HCT116 (cell line): ENCODE measurements around the gene GPR39. TPM values are rescaled to one million over a fixed set of nuclear protein-coding genes. Genes with fewer than 3 reads are reported as not detected.

ENCODE experiments used
- ATAC-seq: fragments of 200-7000 bp; cut with Tn5 transposase; 2 replicates; pipeline ENCODE4 v1.9.1; 2020; ENCODE audit warnings: mild to moderate bottlenecking, moderate library complexity
- BruUV-seq: library from RNA; stranded (reverse); fragments of 400-500 nt; replicated peaks from 2 replicates; lab custom pipeline; 2021; lab: Mats Ljungman, UMichigan
- CTCF ChIA-PET: fragments of 300-600 bp; sonication (Branson Sonifier 250); formaldehyde crosslinking; loops from one replicate; lab custom pipeline; 2021; ENCODE audit warnings: antibody characterized with exemption; lab: Charles Lee
- POLR2A ChIA-PET: fragments of 300-600, 350-600 bp; sonication (Branson Sonifier 250); formaldehyde crosslinking; loops from one replicate; lab custom pipeline; 2021; ENCODE audit warnings: antibody characterized with exemption; lab: Charles Lee
- RAD21 ChIA-PET, 2 experiments: fragments of 300-600 bp; sonication (Branson Sonifier 250); formaldehyde crosslinking; loops; one replicate each; lab custom pipeline; 2023; ENCODE audit warnings: low total read pairs in 2 of 2; ENCODE audit not compliant: uncharacterized antibody in 2 of 2, unreplicated experiment in 2 of 2, low non-redundant PET in 1 of 2; lab: Charles Lee
- DNase-seq: peaks from one replicate; pipeline ENCODE4 v3.0.0-alpha.2; 2010; ENCODE audit warnings: low read depth, low spot score
- H2AFZ ChIP-seq: fragments of 200-600 bp; shearing (Covaris generic), sonication (generic); 2 replicates; pipeline ENCODE4 v1.6.1; 2017; ENCODE audit warnings: low read depth, mixed run types, mixed read lengths, antibody characterized with exemption, low read length; ENCODE audit not compliant: poor library complexity, severe bottlenecking
- H3K27ac ChIP-seq: 2 replicates; pipeline ENCODE4 v1.5.1; 2012; ENCODE audit warnings: low read depth, low read length
- H3K27me3 ChIP-seq: fragments of 200-600 bp; sonication (generic); 2 replicates; pipeline ENCODE4 v1.6.1; 2016; ENCODE audit warnings: mixed run types, low read length, mixed read lengths; ENCODE audit not compliant: insufficient read depth
- H3K36me3 ChIP-seq, 2 experiments: fragments of 200-500 bp in 1 of 2; fragments of 200-600 bp in 1 of 2; sonication (Bioruptor generic) in 1 of 2; sonication (generic) in 1 of 2; 2 replicates each; pipeline versions ENCODE4 v1.5.1 to v1.6.1; 2014 to 2016; ENCODE audit warnings: low read length in 2 of 2, inconsistent platforms in 1 of 2, mixed read lengths in 1 of 2, mixed run types in 1 of 2; ENCODE audit not compliant: insufficient read depth in 2 of 2, control insufficient read depth in 1 of 2
- H3K4me1 ChIP-seq, 2 experiments: fragments of 200-600 bp in 1 of 2; sonication (generic) in 1 of 2; 2 replicates each; pipeline versions ENCODE4 v1.5.1 to v1.6.1; 2012 to 2017; ENCODE audit warnings: low read length in 2 of 2, inconsistent platforms in 1 of 2, mild to moderate bottlenecking in 1 of 2, mixed read lengths in 1 of 2, mixed run types in 1 of 2, moderate library complexity in 1 of 2; ENCODE audit not compliant: insufficient read depth in 2 of 2, control insufficient read depth in 1 of 2
- H3K4me2 ChIP-seq: fragments of 200-600 bp; sonication (generic); 2 replicates; pipeline ENCODE4 v1.6.1; 2017; ENCODE audit warnings: mixed run types, low read length, mixed read lengths
- H3K4me3 ChIP-seq, 2 experiments: fragments of 200-600 bp in 1 of 2; sonication (generic) in 1 of 2; replicated peaks in 1 of 2; 2 replicates each; pipeline ENCODE4 v1.5.1; 2011 to 2016; ENCODE audit warnings: low read length in 2 of 2, control low read depth in 1 of 2, low read depth in 1 of 2, mild to moderate bottlenecking in 1 of 2, mixed read lengths in 1 of 2, mixed run types in 1 of 2
- H3K79me2 ChIP-seq: fragments of 200-600 bp; sonication (generic); 2 replicates; pipeline ENCODE4 v1.6.1; 2017; ENCODE audit warnings: mild to moderate bottlenecking, mixed run types, low read length, moderate library complexity, mixed read lengths; ENCODE audit not compliant: insufficient read depth
- H3K9ac ChIP-seq: fragments of 200-600 bp; sonication (generic); 2 replicates; pipeline ENCODE4 v1.6.1; 2016; ENCODE audit warnings: low read length, mixed read lengths
- H3K9me2 ChIP-seq: fragments of 200-600 bp; sonication (generic), shearing (Covaris generic); 2 replicates; pipeline ENCODE4 v1.6.1; 2017; ENCODE audit warnings: mixed run types, mild to moderate bottlenecking, moderate library complexity; ENCODE audit not compliant: insufficient read depth
- H3K9me3 ChIP-seq, 2 experiments: fragments of 200-500 bp in 1 of 2; fragments of 200-600 bp in 1 of 2; sonication (Bioruptor generic) in 1 of 2; sonication (generic) in 1 of 2; 2 replicates each; pipeline ENCODE4 v1.6.1; 2014 to 2017; ENCODE audit warnings: low read length in 2 of 2, mixed read lengths in 2 of 2, inconsistent platforms in 1 of 2, low read depth in 1 of 2, mild to moderate bottlenecking in 1 of 2, mixed run types in 1 of 2, moderate library complexity in 1 of 2; ENCODE audit not compliant: control insufficient read depth in 1 of 2, insufficient read depth in 1 of 2
- H4K20me1 ChIP-seq: fragments of 200-600 bp; sonication (generic), shearing (Covaris generic); 2 replicates; pipeline ENCODE4 v1.6.1; 2017; ENCODE audit warnings: mixed run types, mild to moderate bottlenecking, moderate library complexity; ENCODE audit not compliant: insufficient read depth
- CBX3 ChIP-seq: IDR thresholded peaks from 2 replicates; pipeline ENCODE4 v1.6.1; 2012; ENCODE audit warnings: low read depth
- EZH2 ChIP-seq: fragments of 200-600 bp; sonication (generic); IDR thresholded peaks from 2 replicates; pipeline ENCODE4 v1.6.1; 2017; ENCODE audit warnings: antibody characterized with exemption, mixed run types
- EZH2phosphoT487 ChIP-seq: fragments of 200-600 bp; IDR thresholded peaks from 2 replicates; pipeline ENCODE4 v1.6.1; 2018; ENCODE audit warnings: antibody characterized with exemption, borderline replicate concordance
- JUND ChIP-seq: IDR thresholded peaks from 2 replicates; pipeline ENCODE4 v1.6.1; 2012
- POLR2A ChIP-seq: IDR thresholded peaks from 2 replicates; pipeline ENCODE4 v1.7.0; 2011; ENCODE audit warnings: borderline replicate concordance; ENCODE audit not compliant: insufficient read depth, insufficient read length; ENCODE audit errors: extremely low read depth
- RAD21 ChIP-seq: IDR thresholded peaks from 2 replicates; pipeline ENCODE4 v1.6.1; 2012; ENCODE audit warnings: low read depth, mild to moderate bottlenecking
- SIN3A ChIP-seq: IDR thresholded peaks from 2 replicates; pipeline ENCODE4 v1.6.1; 2012; ENCODE audit warnings: low read depth
- SP1 ChIP-seq: IDR thresholded peaks from 2 replicates; pipeline ENCODE4 v1.6.1; 2012; ENCODE audit warnings: low read depth
- TCF7L2 ChIP-seq: IDR thresholded peaks from 2 replicates; pipeline ENCODE4 v1.7.0; 2011; ENCODE audit warnings: borderline replicate concordance, inconsistent platforms; ENCODE audit not compliant: insufficient read depth, insufficient read length; ENCODE audit errors: extremely low read depth
- ZFX ChIP-seq: fragments of 450-650 bp; IDR thresholded peaks from 2 replicates; pipeline ENCODE4 v1.6.1; 2017
- intact Hi-C: fragments of 100-400 bp; cut with micrococcal nuclease; formaldehyde crosslinking; loops from 2 replicates; pipeline ENCODE4 v1.10.0; 2022
- total RNA-seq: library from RNA; stranded (reverse); gene quantifications from one replicate; pipeline ENCODE4 v1.2.1, GENCODE V29; 2021; ENCODE audit not compliant: unreplicated experiment
- TF ChIP-seq, protein P1 (sequence below): IDR thresholded peaks from 2 replicates; pipeline ENCODE4 v1.6.1; 2012

GPR39 gene
- total RNA-seq, 1 experiment from 2014 or later = 5.1 TPM

- Histone ChIP-seq H3K9me2 (no peaks in the 10 kb centered on the region), H3K9me3 (no peaks in the 10 kb centered on the region), H3K79me2 (no peaks in the 10 kb centered on the region), H3K27ac (no peak overlapping the region), H2AFZ (no peak overlapping the region), H3K9ac (no peak overlapping the region), H3K27me3 (no peaks in the 10 kb centered on the region), H4K20me1 (no peaks in the 10 kb centered on the region), H3K36me3 (no peaks in the 10 kb centered on the region), H3K4me2 (no peak overlapping the region), H3K4me3 (no peak overlapping the region), H3K4me1 (no peaks in the 10 kb centered on the region)
- CTCF ChIA-PET = no interaction called here
- no TSS peak for BruUV-seq
- intact Hi-C loops = no loop called here
- DNase-seq (no peak), ATAC-seq (no peak)
- TF ChIP-seq EZH2phosphoT487 (no peak), SP1 (no peak), SIN3A (no peak), RAD21 (no peak), ZFX (no peak), CBX3 (no peak), JUND (no peak), POLR2A (no peak), TCF7L2 (no peak)
- TF ChIP-seq, protein P1, sequence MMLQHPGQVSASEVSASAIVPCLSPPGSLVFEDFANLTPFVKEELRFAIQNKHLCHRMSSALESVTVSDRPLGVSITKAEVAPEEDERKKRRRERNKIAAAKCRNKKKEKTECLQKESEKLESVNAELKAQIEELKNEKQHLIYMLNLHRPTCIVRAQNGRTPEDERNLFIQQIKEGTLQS = no peak
- POLR2A ChIA-PET = no interaction called here
- RAD21 ChIA-PET = no interaction called here
These were observed 81.0 kb downstream of the GPR39 start for GRCh38 chr2:132497591-132497990.

- no peak for TF ChIP-seq SP1
- no peak for TF ChIP-seq EZH2
- intact Hi-C loops = no loop called here
- Histone ChIP-seq H3K9me2 (no peaks in the 10 kb centered on the region), H3K9me3 (no peaks in the 10 kb centered on the region), H3K4me3 (no peak overlapping the region), H3K79me2 (no peaks in the 10 kb centered on the region), H3K4me2 (peak overlapping the region; percentile 7; the same call in 1 of the 2 replicates), H3K27me3 (no peaks in the 10 kb centered on the region), H3K27ac (no peak overlapping the region), H3K9ac (no peak overlapping the region), H3K4me1 (peaks cover 2 to 11% of the 10 kb centered on the region in 2 experiments; a peak in 1 of 4 replicates), H2AFZ (no peak overlapping the region), H3K36me3 (no peaks in the 10 kb centered on the region), H4K20me1 (no peaks in the 10 kb centered on the region)
- ChIA-PET RAD21 (no interaction called here), CTCF (no interaction called here), POLR2A (no interaction called here)
- DNase-seq (no peak), ATAC-seq (peak; percentile 53; the same call in 1 of the 2 replicates)
- no TSS peak for BruUV-seq
These were observed 87.1 kb downstream of the GPR39 start for GRCh38 chr2:132503701-132504100.
